Measurements from ENCODE around the gene BTRC.

BTRC gene

GRCh38 chr10:101595591-101596433 is 241.8 kb downstream of the BTRC start:
- no peak for DNase-seq

- peak; percentile 51 for DNase-seq
These were observed 243.3 kb downstream of the BTRC start for GRCh38 chr10:101597091-101597900.

GRCh38 chr10:101601541-101601940 is 247.6 kb downstream of the BTRC start:
- DNase-seq, result no peak

GRCh38 chr10:101602761-101603398 is 248.9 kb downstream of the BTRC start:
- DNase-seq, result peak; percentile 95

All from eye (tissue), 1 donor.